Measurements from ENCODE around the gene FZD10.

Gene FZD10

DNA sequence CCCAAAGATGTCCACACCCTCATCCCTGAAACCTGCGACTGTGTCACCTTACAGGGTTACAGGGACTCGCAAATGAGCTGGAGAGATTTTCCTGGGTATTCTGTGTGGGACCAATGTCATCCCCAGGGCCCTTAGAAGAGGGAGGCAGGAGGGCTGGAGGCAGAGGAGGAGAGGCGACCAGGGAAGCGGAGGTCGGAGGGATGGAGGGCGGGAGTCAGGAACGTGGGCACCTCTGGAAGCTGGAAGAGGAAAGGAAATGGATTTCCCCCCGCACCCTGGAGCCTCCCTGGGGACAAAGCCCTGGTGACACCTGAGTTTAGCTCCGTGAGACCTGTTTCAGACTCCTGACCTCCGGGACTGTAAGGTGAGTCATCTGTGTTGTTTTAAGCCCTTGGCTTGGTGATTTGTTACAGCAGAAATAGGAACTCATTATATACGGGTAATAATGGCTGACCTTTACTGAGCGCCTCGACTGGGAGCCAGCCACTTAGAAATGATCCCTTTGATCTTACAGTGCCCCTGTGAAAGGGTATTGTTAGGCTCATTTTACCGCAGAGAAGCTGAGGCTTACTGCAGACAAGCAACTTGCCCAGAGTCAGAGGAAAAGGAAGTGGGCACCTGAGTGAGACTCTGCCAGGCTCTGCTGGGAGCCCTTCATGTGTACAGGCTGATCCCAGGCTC, 29.3 kb upstream of the FZD10 start:
- no peak for DNase-seq

DNA sequence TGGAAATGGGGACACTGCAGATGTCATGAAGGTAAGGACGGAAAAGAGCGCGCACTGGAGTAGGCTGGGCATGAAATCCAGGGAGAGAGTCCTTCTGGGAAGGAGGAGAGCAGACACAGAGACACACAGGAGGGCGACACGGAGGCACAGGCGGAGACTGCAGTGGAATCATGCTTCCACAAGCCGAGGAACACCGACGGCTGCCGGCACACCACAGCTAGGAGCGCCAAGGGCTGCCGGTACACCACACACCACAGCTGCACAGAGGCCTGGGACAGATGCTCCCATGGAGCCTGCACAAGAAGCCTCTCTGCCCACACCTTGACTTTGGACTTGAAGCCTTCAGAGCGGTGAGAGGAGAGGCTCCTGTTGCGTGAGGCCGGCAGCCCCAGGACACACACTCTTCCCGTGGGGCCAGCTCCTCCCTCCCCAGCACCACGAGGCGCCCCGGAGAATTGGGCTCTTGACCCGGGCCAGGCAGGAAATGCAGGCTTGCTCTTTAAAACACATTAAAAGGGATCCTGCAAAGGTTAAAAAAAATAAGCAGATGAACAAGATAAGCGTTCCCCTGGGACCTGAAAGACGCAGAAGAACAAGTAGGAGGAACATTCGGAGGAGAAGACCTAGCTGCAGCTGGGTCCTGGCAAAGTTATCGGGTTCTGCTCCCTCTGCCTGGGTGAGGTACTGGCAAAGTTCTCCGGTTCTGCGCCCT, 28.3 kb upstream of the FZD10 start:
- DNase-seq = no peak

DNA sequence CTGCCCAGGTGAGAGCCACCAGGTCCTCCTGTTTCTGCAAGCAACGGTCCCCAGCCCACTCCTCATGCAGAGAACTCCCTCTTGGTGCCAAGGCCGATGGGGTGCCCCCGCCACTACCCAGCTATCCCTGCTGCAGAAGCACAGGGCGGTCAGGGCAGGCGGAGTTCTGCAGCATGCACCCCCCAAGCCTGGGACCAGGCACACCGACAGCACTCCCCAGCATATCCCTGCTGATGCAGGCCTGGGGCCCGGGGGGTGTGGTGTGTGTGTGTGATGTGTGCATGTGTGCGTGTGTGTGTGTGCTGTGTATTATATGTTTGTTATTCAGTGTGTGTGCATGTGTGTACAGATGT, 27.7 kb upstream of the FZD10 start:
- no peak for DNase-seq

- no peak for DNase-seq
Observed at GRCh38 chr12:130136509-130137039, 25.7 kb upstream of the FZD10 start.

DNA sequence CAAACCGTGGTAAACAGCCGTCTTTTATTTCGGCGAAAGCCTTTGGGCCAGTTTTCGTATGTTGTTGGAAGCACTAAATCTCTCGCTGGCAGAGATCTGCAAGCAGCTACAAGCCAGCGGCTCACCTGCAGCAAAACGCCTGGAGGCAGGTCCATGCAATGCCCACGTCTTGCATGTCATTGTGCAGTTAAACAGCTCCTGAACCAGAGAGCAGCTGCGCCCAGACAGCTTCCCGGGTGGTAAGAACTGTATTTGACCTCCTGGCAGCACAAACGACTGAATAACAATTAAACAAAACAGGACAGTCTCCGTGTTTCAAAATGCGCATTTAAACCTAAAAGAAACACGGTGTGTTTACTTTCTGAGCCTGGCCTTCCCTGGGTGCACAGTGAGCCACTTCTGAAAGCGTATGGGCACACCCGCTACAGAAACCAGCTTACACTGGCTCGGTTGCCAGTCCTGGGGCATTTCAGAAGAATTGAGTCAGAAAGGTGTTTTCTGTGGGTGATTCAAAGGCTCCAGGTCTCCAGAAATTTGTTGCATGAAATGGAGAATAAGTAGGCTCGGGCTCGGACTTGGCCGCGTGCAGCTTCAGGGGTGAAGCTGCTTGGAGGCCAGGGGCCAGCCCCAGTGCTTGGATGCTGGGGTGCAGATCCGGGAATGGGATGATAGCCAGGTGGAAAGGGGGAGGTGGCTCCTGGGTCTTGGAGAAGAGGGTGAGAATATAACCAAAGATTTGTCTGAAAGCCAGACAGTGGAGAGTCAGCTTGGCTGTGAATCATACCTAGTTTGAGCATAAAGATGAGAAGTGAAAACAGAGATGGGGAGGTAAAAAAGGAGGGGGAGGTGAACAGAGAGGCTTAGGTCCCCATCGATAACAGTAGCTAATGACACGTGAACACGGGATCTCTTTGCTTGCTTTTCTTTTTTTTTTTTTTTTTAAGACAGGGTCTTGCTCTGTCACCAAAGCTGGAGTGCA, 24.9 kb upstream of the FZD10 start:
- no peak for DNase-seq

DNA sequence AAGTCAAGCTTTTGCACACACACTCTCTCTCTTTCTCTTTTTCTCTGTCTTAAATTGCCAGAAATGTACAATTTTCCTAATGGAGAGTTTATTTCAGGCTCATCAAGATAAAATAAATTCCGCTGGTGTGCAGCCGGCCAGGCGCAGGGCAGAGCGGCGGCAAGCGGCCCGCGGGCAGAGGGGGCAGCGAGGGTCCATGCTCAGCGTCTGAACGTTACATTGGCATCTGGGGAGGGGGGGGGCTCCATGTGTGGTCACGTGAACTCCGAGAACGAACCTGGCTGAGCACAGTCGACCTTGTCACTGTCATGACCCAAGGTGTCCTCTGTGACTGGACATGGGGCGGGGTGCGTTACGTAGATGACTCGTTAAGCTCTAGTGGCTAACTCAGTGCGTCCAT, 23.8 kb upstream of the FZD10 start:
- no peak for DNase-seq

- no peak for DNase-seq
Observed at GRCh38 chr12:130139567-130140421, 22.5 kb upstream of the FZD10 start.

- DNase-seq = no peak
Observed at GRCh38 chr12:130141105-130141504, 21.2 kb upstream of the FZD10 start.

GRCh38 chr12:130141901-130142683, 20.2 kb upstream of the FZD10 start:
- no peak for DNase-seq

GRCh38 chr12:130142736-130143135, 19.5 kb upstream of the FZD10 start:
- DNase-seq = no peak

GRCh38 chr12:130143136-130143535, 19.1 kb upstream of the FZD10 start:
- DNase-seq = no peak

DNA sequence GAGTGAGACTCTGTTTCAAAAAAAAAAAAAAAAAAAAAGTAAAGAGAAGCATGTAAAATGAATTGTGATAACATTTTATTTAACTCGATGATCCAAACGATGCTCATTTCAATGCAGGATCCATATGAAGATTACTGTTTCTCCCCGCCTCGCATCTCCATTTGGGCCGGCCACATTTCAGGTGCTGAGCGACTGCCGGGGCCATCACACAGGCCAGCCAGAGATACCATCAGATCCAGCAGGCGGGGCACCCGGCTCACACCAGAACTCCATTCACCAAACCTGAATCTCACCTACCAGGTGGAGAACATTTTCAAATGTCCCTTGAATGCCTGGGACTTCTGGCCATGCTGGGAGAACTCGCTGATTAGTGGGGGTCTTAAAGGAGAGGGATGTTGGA, 18.0 kb upstream of the FZD10 start:
- no peak for DNase-seq

- DNase-seq = no peak
Observed at GRCh38 chr12:130145731-130146130, 16.5 kb upstream of the FZD10 start.

GRCh38 chr12:130146176-130146931, 15.9 kb upstream of the FZD10 start:
- no peak for DNase-seq

DNA sequence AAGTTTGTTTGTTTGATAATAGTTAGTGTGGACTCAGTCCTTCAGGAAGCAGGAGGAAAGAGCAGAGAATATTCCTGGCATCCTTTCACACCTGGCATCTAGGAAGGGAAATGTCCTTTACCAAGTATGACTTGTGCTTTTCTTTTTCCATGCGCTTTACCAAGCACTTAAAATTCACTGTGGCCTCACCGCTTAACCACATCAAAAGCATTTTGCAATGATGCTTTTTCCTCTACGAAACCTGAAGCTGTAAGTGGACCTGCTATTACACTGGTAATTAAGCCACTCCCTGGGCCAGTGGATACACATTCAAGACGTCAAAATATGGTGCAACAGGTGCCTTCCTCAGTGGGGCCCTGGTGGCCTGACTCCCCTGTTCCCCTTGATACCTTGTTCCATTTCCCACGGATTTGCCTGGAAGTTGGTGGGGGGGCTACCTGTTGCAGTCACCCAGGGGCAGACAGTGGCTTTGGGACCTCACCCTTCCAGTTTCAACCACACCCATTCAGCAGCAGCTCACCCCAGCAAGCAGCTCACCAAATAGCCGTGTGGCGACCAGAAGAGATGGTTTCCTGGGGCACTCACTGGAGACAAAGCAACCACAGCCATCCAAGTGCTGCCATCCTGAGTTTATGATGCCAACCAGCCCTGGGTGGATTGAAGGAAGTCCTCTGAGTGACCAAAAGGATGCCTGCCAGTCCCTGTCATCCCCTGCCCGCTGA, 14.2 kb upstream of the FZD10 start:
- DNase-seq = no peak

DNA sequence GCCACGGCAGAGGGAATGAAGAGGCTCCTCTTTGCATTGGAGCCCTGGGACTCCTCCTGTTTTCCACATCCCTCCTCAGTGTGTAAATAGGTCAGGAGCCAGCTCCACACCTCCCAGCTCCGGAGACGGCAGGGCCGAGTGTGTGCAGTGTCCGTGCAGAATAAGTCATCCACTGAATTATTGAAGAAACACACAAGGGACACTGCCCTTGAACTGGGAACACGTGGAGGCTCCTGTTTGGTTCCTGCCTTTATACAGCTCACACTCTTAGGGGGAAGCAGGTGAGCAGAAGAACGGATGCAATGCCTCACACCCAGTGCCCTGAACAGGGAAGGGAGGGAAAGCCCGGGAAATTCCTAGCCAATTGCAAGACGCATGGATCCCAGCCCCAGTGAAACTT, 10.4 kb upstream of the FZD10 start:
- no peak for DNase-seq

DNA sequence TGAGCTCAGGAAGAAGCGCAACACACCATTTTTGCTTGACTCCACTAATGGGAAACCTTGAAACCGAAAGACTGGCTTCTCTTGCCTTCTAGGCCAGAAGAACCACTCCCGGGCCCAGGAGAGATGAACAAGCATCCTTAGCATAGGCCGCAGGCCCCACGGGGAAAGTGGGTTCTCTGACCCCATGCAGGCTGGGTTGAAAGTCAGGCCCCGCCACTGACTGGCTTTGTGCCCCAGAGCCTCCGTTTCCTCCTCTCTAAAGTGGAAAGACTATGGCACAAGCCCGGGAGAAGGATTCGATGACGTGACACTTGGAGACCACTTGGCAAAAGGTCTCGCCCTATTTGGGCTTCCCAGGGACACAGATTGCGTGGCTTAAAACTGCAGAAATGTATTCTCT, 9.9 kb upstream of the FZD10 start:
- DNase-seq = no peak

GRCh38 chr12:130153803-130154202, 8.5 kb upstream of the FZD10 start:
- DNase-seq = no peak

- no peak for DNase-seq
Observed at GRCh38 chr12:130154276-130155070, 7.8 kb upstream of the FZD10 start.

All from activated CD4-positive, alpha-beta T cell treated with anti-CD3 and anti-CD28 coated beads, Interleukin-2, amount 50 U/mL, for 4 hours (primary cell).